GM12878 (cell line): Measurements from ENCODE around the gene CCR2. TPM values are rescaled to one million over a fixed set of nuclear protein-coding genes. Genes with fewer than 3 reads are reported as not detected.
A peak's percentile ranks its signal among the peaks of the same experiment; 100 is the strongest.

Source experiments
- ATF2 ChIP-seq: IDR thresholded peaks from 2 replicates; pipeline ENCODE4 v1.6.1; 2012; ENCODE audit warnings: low read length, inconsistent platforms
- BCL3 ChIP-seq: IDR thresholded peaks from 2 replicates; pipeline ENCODE4 v1.6.1; 2011; ENCODE audit warnings: borderline replicate concordance, low read depth, mild to moderate bottlenecking, moderate library complexity, low read length; ENCODE audit not compliant: insufficient read depth, poor library complexity, severe bottlenecking
- BHLHE40 ChIP-seq, 2 experiments: fragments of 450-650 bp in 1 of 2; IDR thresholded peaks; 2 replicates each; pipeline ENCODE4 v1.6.1; 2011 to 2017; ENCODE audit warnings: low read depth in 2 of 2, borderline replicate concordance in 1 of 2, improper control_type of control experiment in 1 of 2, low read length in 1 of 2, mild to moderate bottlenecking in 1 of 2
- CHD4 ChIP-seq: fragments of 200-600 bp; sonication (generic); IDR thresholded peaks from 2 replicates; pipeline ENCODE4 v1.6.1; 2016; ENCODE audit warnings: mild to moderate bottlenecking
- EED ChIP-seq: sonication (generic); IDR thresholded peaks from 2 replicates; pipeline ENCODE4 v1.6.1; 2016; ENCODE audit warnings: antibody characterized with exemption, low read depth
- GATAD2B ChIP-seq: fragments of 450-650 bp; conservative IDR thresholded peaks from 2 replicates; pipeline ENCODE4 v1.6.1; 2017; ENCODE audit warnings: low read depth, mild to moderate bottlenecking, moderate library complexity
- IKZF1 ChIP-seq: fragments of 450-650 bp; conservative IDR thresholded peaks from 2 replicates; pipeline ENCODE4 v1.6.1; 2017; ENCODE audit warnings: antibody characterized with exemption, mild to moderate bottlenecking
- IKZF2 ChIP-seq, 2 experiments: fragments of 450-650 bp; IDR thresholded peaks; 2 replicates each; pipeline ENCODE4 v1.6.1; 2017; ENCODE audit warnings: mild to moderate bottlenecking in 2 of 2, moderate library complexity in 2 of 2
- KLF5 ChIP-seq: fragments of 450-650 bp; IDR thresholded peaks from 2 replicates; pipeline ENCODE4 v1.6.1; 2014; ENCODE audit warnings: mild to moderate bottlenecking; ENCODE audit not compliant: partially characterized antibody
- MEF2B ChIP-seq: fragments of 450-650 bp; IDR thresholded peaks from 2 replicates; pipeline ENCODE4 v1.6.1; 2018; ENCODE audit warnings: mild to moderate bottlenecking, moderate library complexity; ENCODE audit not compliant: partially characterized antibody, poor library complexity, severe bottlenecking
- MTA2 ChIP-seq: fragments of 450-650 bp; IDR thresholded peaks from 2 replicates; pipeline ENCODE4 v1.6.1; 2016; ENCODE audit warnings: low read depth, mild to moderate bottlenecking, moderate library complexity
- NFIC ChIP-seq: IDR thresholded peaks from 2 replicates; pipeline ENCODE4 v1.6.1; 2012; ENCODE audit warnings: low read depth, mild to moderate bottlenecking, inconsistent platforms, low read length, moderate library complexity
- POLR2AphosphoS5 ChIP-seq: IDR thresholded peaks from 2 replicates; pipeline ENCODE4 v1.6.1; 2011; ENCODE audit warnings: mild to moderate bottlenecking, low read length, inconsistent platforms
- RELB ChIP-seq: fragments of 450-650 bp; IDR thresholded peaks from 2 replicates; pipeline ENCODE4 v1.6.1; 2017; ENCODE audit warnings: low read depth, mild to moderate bottlenecking, moderate library complexity
- SPI1 ChIP-seq: IDR thresholded peaks from 2 replicates; pipeline ENCODE4 v1.6.1; 2011; ENCODE audit warnings: low read depth, mild to moderate bottlenecking, low read length, moderate library complexity, borderline replicate concordance; ENCODE audit not compliant: insufficient read depth
- TARDBP ChIP-seq: IDR thresholded peaks from 2 replicates; pipeline ENCODE4 v1.6.1; 2016; ENCODE audit warnings: borderline replicate concordance
- polyA plus RNA-seq, 11 experiments: library from polyadenylated mRNA; depleted of rRNA in 4 of 11; unstranded in 6 of 11; stranded (reverse) in 5 of 11; fragments of >200 nt; fragmentation: Nextera tagmentation in 4 of 11; fragmentation: Illumina TruSeq in 1 of 11; extraction: Ambion mirVana in 4 of 11; extraction: Trizol in 1 of 11; gene quantifications; 1 replicate in 1 of 11; 2 replicates in 10 of 11; pipeline versions ENCODE4 v1.2.1 to v1.2.3, GENCODE V29; 2011 to 2016; ENCODE audit warnings: inconsistent platforms in 2 of 11, missing spikeins in 2 of 11, low read depth in 1 of 11
- total RNA-seq, 4 experiments: library from RNA; depleted of rRNA in 3 of 4; stranded (reverse); fragments of >200 nt in 3 of 4; fragmentation: Illumina TruSeq in 1 of 4; extraction: Trizol in 1 of 4; gene quantifications; 2 replicates each; pipeline versions ENCODE4 v1.2.1 to v1.2.3, GENCODE V29; 2013 to 2021

The CCR2 gene
- total and polyA plus RNA-seq, 10 of the 15 experiments (the other 5 are each of a cell fraction or from before 2014, with no cell fraction given) = 1.9 to 4.7 (median 3.5) TPM; not detected in 1

DNA sequence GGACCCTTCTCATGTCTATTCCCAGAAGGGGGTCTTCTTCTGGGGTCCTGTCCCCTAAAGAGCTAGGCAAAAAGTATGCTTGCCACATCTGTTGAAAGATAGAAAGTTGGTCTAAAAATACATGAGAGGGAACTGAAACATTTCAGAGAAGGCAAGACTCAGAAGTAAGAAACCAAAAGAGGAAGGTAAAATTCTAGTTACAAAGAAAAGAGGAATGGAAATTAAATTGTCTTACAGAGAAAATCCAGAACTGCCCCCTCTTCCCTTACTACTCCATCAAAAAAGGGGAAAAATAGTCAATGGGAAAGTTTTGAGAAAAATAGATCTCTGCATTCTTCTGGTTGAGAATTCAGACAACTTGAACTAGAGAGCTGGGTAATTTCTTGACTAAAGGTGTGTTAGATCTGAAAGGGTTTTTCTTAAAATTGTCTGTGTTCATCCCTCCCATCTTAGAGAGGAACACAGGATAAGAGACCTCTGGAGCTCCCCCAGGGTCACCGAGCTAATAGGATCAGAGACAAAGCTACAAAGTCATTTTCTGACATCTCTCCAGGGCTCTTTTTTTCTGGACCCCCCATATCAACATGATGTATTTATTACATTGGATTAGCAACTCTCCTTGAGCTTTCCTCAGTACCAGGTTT, 32.3 kb upstream of the CCR2 start (continued):
- no peak for TF ChIP-seq KLF5
- TF ChIP-seq SPI1 = peak; percentile 96
- peak; percentile 92 for TF ChIP-seq IKZF1
- peak; percentile 26; the same call in 1 of the 2 replicates for TF ChIP-seq EED
- TF ChIP-seq BCL3 = no peak
- TF ChIP-seq BHLHE40 (IDR thresholded peaks at IDR 0.05; ENCODE audit: borderline replicate concordance in 1 of 2, low read depth in 2 of 2, low read length in 1 of 2) = no peak
- TF ChIP-seq MEF2B = peak; percentile 78
- peak; percentile 76 for TF ChIP-seq NFIC
- peak; percentile 95 to 97 for TF ChIP-seq IKZF2 (IDR thresholded peaks at IDR 0.05)
- peak; percentile 79 for TF ChIP-seq MTA2
- no peak for TF ChIP-seq TARDBP
- peak; percentile 63; the same call in 1 of the 2 replicates for TF ChIP-seq ATF2
- TF ChIP-seq GATAD2B = peak; percentile 41; the same call in 1 of the 2 replicates
- TF ChIP-seq POLR2AphosphoS5 = no peak
- peak; percentile 82 for TF ChIP-seq RELB
- 0 out of 2 replicates have a peak, but pooled peaks have one; percentile 30 for TF ChIP-seq CHD4
